GM19240 (cell line): Measurements from ENCODE around the gene ZNF292.
"Not testable (repeated sequence)": the region's sequence is repeated elsewhere in the genome, so short reads cannot be mapped to it uniquely, and the experiment has no call there.

Experiments used
- DNase-seq: peaks from one replicate; pipeline ENCODE4 v3.0.0; 2011; ENCODE audit warnings: low spot score; ENCODE audit not compliant: insufficient read length

The ZNF292 gene

DNA sequence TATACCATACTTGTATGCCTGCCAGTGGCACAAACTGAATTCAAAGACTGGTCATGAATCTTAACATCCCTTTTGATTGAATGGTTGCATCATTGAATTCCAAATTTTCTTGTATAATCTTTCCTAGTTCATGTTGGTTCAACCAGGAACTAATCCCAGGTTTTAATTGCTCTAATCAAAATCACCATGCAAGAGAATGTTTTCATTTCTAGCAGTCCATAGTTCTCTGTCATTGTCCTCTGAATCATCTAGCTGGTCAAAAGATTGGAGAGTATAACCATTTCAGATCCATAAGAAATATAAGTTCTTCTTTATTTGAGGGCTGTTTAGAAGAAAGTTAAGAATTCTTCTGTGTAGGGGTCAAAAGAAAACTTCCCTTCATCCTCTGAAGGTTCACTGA lies 57.2 kb downstream of the ZNF292 start:
- no peak for DNase-seq

DNA sequence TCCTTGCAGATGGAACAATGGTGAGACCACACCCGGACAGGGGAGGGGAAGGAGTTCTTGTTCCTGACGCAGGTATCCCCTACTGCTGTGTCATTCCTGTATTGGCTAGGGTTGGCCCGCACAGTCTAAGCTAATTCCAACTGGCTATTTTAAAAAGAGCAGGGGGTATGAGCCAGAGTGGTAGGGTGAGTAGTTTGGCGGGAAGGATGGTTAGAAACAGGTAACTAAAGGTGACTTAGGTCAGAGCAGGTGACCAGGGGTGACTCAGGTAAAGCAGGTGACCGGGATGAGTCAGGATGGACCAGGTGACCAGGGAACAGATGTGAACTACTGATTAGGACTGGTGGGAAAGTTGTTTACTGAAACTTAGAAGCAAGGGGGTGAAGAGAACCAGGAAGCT lies 58.0 kb downstream of the ZNF292 start:
- no peak for DNase-seq

DNA sequence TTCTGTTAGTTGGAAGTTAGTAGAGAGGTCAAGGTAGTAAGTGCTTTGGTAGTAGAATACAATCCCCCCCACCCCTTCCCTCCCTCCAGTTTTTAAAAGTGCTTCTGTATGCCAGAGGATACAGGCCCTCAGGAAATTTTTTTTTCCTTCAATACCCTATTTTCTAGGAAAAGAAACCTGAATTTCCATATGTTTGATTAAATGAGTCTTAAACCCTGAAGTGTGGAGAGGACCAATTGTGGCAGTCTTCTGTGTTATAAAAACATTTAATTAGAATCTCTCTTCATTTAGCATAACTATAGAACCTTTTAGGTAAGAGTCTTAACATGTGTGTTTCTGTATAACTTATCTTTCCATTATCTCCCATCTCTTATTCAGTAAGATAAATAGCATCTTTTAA lies 59.5 kb downstream of the ZNF292 start:
- DNase-seq = no peak

DNA sequence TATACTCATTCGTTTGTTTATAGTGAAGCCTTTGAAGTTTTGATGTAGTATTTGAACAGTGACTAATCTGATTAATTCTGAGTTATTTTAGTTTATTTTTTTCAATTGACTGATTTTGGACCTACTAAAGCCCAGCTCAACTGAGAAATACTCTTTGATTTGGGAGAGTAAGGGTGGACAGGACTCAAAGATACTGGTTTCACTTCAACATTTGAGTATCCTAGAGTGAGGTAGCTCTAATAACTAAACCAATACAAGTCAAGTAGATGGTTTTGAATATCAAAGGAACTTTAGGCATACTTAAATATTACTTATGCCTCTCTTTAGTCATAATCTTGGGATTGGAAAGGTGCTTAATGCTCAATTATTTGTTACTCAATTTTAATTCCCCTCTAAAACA lies 65.6 kb downstream of the ZNF292 start:
- no peak for DNase-seq

DNA sequence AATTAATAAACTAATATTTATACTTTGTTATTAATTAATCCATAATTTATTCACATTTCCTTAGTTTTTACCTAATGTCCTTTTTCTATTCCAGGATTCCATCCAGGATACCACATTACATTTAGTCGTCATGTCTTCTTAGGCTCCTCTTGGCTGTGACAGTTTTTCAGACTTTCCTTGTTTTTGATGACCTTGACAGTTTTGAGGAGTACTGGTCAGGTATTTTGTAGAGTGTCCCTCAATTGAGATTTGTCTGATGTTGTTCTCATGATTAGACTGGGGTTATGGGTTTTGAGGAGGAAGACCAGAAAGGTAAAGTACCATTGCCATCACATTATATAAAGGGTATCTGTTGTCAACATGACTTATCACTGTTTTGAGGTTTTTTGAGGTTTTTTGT lies 67.3 kb downstream of the ZNF292 start:
- no peak for DNase-seq

DNA sequence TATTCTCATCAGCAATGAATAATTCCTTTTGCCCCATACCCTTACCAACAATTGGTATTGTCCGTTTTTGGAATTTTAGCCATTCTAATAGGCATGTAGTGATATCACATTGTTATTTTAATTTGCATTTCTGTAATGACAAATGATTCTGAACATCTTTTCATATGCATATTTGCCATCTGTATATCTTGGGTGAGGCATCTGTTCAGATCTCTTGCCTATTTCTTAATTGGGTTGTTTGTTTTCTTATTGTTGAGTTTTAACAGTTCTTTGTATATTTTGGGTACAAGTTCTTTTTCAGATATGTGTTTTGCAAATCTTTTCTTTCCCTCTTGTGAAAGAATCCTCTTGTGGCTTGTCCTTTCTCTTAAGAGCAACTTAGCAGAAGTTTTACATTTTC lies 69.6 kb downstream of the ZNF292 start:
- no peak for DNase-seq

DNA sequence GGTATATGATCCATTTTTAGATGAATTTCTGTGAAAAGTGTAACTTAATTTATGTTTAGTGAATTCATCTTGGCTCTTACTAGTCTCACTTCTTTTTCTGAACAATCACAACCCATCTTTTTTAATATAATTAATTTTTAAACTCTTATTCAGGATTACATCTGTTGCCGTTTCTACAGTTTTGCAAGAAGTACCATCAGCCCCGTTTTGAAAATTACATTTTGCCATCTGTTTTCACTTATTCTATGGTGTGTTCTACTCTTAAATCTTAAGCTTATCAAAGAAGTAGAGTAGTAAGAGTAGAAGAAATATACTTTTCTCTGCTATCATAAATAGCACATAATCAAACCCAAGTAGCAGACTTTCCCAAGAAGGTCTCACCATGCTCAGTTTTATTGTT lies 70.1 kb downstream of the ZNF292 start:
- DNase-seq = no peak

DNA sequence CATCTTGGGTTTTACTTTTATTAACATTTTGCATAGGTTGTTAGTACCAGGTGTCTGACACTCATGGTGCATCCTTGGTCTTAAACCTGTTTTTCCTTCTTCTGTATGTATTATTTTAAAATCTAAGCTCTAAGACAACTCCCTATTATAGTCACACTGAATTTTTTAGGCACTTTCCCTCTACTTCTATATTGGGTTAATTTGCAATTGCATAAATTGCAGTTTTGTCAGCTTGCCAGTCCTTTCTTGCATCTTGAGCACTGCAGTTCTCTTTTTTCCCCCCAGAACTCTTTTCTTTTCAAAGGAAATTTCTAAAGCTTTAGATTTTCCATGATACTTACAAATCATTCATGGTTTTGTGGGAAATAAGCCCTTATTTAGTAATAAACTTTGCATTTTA lies 70.6 kb downstream of the ZNF292 start:
- no peak for DNase-seq

DNA sequence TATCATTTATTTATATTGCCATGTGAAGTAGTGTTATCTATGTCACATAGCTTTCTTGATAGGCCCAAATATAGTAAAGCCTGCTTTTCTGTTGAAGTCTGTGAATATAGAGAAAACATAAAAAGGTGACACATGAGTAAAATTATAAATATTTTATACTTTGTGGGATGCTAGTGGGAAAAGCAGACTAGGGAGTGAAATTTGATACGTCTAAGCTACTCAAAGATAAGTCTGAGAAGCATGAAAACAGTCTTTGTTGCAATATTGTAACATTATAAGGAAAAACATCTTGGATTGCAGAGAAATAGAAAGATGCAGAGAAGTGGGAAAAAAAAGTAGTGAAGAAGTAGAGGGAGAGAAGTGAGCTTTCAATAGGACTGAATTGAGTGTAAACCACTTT lies 75.4 kb downstream of the ZNF292 start:
- DNase-seq = no peak

DNA sequence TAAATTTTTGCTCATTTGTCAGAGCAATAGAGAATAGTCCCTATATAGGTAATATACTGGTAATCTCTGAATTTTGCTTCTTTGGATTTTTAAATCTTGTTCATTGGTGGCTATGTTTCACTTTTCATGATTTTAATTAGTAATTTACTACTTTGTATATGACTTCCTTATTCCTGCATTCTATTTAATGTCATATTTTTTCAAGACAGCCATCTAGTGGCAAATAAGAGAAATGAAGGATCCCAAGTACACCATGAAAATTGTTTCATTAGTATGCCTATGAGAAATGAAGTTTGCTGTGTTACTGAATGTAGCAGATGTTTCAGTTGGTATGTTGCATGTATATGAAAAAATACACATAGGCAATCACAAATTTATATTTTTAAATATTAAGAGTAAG lies 82.4 kb downstream of the ZNF292 start:
- DNase-seq = no peak

DNA sequence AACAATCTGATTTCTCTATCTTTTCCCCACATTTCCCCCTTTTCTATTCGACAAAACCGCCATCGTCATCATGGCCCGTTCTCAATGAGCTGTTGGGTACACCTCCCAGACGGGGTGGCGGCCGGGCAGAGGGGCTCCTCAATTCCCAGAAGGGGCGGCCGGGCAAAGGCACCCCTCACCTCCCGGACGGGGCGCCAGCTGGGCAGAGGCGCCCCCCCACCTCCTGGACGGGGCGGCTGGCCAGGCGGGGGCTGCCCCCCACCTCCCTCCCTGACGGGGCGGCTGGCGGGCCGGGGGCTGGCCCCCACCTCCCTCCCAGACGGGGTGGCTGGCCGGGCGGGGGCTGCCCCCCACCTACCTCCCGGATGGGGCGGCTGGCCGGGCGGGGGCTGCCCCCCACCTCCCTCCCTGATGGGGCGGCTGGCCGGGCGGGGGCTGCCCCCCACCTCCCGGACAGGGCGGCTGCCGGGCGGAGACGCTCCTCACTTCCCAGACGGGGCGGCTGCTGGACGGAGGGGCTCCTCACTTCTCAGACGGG lies 83.8 kb downstream of the ZNF292 start:
- not testable (repeated sequence) for DNase-seq

DNA sequence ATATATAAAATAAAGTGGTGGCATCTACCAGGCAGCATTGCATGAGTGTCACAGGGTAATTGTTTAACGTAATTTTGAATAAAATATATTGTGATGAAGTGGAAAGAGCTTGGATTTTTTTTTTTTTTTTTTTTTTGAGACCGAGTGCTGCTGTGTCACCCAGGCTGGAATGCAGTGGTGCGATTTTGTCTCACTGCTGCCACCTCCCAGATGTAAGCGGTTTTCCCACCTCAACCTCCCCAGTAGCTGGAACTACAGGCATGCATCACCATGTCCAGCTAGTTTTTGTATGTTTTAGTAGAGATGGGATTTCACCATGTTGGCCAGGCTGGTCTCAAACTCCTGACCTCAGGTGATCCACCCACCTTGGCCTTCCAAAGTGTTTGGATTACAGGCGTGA lies 85.9 kb downstream of the ZNF292 start:
- DNase-seq = no peak

DNA sequence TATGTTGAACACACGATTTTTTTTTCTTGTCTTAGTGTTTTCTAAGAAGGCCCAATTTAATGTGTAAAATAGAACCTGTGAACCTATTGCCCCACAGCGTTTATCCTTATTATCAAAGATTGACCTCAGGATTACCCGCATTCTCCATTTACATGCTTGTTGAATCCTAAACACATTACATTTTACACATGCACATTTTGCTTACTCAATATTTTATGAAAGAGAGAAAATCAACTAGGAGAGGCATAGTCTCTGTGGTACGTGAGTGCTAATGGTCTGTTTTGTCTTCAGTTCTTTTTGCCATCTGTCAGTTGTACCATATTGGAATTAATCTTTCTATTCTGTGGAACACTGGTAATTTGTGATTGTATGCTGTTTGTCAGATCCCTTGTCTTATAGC lies 86.9 kb downstream of the ZNF292 start:
- DNase-seq = no peak

DNA sequence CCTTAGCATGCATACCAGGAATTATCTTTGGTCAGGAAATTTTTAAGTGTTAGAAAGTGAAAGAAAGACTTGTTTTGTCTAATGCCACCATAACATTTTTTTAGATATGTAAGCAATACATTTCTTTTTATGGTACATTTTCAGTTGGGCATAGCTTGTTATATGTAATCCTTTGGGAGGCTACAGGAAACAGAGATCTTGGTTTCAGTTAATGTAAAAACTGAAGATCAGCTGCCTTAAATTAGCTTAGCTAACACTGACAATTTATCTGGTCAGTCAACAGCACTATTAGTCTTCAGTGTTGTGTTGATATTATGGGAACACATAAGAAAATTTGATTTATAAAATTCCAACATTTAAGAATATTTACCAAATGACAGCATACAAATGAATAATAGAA lies 88.4 kb downstream of the ZNF292 start:
- DNase-seq = no peak

DNA sequence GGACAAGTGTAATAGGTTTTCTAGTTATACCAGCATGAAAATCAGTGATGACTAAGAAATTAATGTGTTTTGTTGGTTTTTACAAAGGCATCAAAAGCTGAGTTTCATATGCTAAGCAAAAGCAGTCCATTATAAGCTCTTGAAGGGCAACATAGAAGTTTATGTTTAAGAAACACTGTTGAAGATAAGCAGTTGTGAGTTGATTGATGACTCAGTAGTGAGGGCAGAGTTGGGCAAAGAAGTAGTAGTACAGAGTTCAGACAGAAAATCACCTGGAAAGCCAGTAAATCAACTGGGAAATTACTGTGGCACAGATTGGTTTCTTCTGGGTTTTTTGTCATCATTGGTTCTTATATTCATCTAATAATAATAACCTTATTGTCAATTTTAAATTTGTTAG lies 89.0 kb downstream of the ZNF292 start:
- no peak for DNase-seq

DNA sequence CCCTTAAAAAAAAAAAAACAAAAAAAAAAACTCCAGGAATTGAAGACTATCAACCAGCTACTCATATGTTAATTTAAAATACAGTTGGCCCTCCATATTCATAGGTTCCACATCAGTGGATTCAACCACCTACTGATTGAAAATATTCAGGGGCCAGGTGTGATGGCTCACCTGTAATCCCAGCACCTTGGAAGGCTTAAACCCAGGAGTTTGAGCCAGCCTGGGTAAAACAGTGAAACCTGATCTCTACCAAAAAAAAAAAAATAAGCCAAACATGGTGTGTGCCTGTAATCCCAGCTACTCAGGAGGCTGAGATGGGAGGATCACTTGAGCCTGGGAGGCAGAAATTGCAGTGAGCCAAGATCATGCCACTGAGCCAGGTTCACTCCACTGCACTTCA lies 94.7 kb downstream of the ZNF292 start:
- no peak for DNase-seq

DNA sequence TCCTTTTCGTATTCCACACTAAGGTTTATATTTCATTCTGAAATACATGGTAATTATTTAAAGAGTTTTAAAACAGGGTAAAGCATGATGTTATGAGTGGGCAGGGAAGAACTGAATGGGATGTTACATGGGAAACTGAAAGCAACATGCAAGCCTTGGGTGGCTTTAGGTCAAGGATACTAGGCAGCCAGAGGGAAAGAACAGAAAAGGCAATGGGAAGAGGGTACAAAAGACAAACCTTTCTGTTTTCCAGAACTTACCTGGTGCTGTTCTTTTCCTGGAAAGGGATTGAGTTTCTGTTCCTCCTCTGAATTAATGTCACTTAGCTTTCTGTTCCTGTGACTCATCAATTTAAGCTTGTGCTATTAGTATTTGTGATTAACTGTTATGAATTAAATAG lies 95.9 kb downstream of the ZNF292 start:
- DNase-seq = no peak

DNA sequence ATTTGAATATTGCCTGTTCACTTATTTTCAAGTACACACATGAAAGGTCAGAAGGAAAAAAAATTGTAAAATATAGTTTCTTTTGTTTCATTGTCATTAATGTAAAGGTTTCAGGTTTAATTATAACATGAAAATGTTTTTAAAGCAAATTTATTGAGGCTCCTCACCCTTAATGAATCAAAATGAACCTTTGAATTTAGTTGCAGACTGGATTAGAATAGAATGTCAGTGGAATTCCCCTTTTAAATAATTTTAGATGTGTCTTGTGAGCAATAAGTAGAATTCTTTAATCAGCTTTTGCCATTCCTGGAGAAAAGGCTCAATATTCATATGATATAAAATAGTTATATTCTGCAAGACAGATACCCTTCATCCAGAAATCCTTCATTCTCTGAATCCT lies 96.4 kb downstream of the ZNF292 start:
- DNase-seq = no peak

DNA sequence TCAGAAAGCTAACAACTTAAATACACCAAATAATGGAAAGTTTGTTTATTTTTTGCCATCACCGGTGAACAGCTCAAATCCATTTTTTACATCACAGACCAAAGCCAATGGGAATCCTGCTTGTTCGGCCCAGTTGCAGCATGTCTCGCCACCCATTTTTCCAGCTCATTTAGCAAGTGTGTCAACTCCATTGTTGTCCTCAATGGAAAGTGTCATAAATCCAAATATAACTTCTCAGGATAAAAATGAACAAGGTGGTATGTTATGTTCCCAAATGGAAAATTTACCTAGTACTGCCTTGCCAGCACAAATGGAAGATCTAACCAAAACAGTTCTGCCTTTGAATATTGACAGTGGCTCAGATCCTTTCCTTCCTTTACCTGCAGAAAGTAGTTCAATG lies 101.7 kb downstream of the ZNF292 start:
- DNase-seq = no peak

DNA sequence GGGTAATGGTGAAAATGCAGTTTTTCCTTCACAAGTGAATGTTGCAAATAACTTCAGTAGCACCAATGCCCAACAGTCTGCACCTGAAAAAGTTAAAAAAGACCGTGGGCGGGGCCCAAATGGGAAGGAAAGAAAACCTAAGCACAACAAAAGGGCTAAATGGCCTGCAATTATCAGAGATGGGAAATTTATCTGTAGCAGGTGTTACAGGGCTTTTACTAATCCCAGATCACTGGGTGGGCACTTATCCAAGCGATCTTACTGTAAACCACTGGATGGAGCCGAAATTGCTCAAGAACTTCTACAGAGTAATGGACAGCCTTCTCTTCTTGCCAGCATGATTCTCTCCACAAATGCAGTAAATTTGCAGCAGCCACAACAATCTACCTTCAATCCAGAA lies 102.2 kb downstream of the ZNF292 start:
- DNase-seq = no peak

DNA sequence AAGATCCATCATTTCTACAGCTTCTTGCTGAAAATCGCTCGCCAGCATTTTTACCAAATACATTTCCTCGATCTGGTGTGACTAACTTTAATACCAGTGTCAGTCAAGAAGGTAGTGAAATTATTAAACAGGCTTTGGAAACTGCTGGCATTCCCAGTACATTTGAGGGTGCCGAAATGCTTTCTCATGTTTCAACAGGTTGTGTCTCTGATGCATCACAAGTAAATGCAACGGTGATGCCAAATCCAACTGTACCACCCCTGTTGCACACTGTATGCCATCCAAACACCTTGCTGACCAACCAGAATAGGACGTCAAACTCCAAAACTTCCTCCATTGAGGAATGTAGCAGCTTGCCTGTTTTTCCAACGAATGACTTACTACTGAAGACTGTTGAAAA lies 102.6 kb downstream of the ZNF292 start:
- no peak for DNase-seq

DNA sequence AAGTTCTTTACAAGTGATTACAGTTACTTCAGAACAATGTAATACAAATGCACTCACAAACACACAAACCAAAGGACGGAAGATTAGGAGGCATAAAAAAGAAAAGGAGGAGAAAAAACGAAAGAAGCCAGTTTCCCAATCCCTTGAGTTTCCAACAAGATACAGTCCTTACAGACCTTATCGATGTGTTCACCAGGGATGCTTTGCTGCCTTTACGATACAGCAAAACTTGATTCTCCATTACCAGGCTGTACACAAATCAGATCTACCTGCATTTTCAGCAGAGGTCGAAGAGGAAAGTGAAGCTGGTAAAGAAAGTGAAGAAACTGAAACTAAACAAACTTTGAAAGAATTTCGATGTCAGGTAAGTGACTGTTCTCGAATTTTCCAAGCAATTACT lies 104.4 kb downstream of the ZNF292 start:
- DNase-seq = no peak

DNA sequence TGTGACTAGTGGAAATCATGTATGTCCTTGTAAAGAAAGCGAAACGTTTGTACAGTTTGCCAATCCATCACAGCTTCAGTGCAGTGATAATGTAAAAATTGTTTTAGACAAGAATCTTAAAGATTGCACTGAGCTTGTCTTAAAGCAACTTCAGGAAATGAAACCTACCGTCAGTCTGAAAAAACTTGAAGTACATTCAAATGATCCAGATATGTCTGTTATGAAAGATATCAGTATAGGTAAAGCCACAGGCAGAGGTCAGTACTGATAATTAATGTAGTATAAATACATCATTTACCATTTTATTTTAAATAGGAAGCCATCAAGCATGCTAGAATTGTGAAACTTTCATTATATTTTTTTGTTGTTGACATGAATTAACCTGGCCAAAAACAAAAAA lies 106.2 kb downstream of the ZNF292 start:
- DNase-seq = no peak

DNA sequence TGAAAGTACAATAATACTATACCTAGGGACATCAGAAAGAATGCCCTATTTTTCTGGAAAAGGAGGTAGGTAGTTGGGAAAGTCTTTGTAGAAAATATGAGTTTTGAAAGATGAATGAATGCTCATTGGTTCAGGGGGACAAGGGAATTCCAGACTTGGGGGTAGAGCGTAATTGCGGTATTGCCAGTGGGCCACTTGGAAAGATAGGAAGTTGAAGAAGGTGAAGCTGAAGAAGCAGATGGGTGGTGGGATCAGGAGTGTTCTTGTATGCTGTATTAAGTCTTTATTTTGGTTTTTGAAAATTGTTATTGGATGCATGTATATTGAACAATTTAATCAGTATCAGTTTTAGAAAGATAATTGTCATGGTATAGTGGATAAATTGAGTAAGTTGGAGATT lies 109.1 kb downstream of the ZNF292 start:
- no peak for DNase-seq
